GM12874 (cell line): ENCODE measurements around the gene KLHL22.

Experiments used
- CTCF ChIP-seq: IDR thresholded peaks from 2 replicates; pipeline ENCODE4 v1.5.1; 2011; ENCODE audit warnings: low read depth, mild to moderate bottlenecking, control low read depth, low read length, moderate library complexity; ENCODE audit not compliant: insufficient read depth

Gene KLHL22

DNA sequence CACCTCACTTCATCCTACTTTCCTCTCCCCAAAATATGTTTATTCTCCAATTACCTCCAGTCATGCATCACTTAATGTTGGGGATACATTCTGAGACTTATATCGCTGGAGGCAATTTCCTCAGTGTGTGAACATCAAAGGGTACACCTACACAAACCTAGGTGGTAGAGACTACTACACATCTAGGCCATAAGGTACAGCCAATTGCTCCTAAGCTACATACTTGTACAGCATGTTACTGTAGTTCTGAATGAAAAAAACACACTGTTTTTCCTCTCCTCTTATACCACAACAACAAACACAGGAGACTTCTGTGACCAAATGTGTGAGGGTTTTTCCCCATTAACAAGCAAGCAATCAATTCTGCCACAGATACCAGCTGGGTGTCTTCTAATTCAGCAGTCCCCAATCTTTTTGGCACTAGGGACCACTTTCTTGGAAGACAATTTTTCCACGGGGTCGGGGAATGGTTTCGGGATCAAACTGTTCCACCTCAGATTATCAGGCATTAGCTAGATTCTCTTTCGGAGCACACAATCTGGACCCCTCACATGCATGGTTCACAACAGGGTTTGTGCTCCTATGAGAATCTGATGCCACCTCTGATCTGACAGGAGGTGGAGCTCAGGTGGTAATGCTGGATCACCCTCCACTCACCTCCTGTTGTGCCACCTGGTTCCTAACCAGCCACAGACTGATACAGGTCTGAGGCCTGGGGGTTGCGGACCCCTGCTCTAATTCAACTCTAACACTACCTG lies 5.2 kb downstream of the KLHL22 start:
- TF ChIP-seq CTCF = no peak

DNA sequence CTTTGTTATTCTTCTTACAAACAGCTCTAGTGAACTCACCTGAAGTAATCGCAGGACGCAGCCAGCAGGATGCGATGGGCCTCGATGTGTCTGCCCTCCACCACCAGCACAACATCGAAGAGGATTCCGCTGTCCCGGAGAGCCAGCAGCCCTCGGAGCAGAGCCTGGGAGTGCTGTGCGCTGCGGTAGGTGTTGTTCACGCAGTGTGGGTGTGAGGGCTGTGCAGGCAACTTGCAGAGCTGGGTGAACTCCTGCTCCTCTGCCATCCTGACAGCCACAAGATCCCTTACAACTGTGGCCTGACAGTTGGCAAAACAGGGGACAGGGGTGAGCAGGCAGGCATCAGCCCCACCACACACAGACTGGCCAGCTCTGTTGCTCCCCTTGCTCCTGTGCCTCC lies 6.6 kb downstream of the KLHL22 start:
- TF ChIP-seq CTCF = no peak

DNA sequence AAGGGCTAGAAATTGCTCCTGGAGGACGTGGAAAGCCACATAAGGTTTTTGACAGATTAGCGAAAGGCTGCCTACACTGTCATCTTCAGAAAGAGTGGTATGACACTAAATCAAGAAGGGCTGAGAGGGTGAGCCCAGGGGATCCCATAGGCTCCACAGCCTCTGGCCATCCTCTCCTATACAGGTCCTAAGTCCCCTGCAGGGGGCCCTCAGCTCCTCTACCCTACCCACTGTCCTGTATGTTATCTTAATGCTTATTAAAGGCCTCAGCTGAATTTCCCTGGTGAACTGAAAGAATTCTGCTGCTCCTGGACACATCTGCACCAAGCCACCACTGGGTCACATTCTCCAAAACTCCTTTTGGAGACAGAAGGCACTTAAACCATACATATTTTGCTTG lies 7.9 kb downstream of the KLHL22 start:
- TF ChIP-seq CTCF = no peak

GRCh38 chr22:20486229-20486628 lies 9.4 kb downstream of the KLHL22 start:
- TF ChIP-seq CTCF = no peak

DNA sequence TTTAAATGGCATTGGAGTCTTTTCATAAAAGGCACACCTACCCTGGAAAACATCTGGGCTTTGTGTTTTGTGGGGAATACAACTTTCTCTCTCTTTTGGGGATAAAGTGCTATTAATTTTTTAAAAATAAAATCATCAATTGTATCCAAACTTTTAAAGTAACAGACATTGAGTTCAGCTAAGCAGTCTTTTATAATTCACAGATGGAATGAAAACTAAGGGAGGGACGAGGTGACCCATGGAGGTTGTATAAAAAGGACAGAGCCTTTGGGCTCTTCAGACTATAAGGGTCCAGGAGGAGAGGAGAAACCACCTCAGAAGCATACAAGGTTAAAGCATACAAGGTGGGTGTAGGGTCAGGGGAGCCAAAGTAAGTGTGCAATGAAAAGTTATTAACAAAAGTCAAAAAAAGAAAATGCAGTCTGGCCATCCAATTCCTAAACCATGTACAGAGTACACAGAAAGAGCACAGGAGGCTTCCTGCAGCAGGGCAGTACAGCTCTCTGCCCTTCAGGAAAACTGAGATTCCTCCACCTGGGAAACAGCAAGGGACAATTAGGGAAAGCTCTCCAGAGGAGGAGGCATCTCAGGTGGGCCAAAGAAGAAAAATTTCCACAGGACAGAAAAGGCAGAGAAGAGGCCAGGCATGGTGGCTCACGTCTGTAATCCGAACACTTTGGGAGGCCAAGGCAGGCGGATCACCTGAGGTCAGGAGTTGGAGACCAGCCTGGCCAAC lies 10.5 kb downstream of the KLHL22 start:
- TF ChIP-seq CTCF = no peak

- TF ChIP-seq CTCF = no peak
These were observed 11.8 kb downstream of the KLHL22 start for GRCh38 chr22:20483771-20484170.

- TF ChIP-seq CTCF = no peak
These were observed 15.9 kb downstream of the KLHL22 start for GRCh38 chr22:20479612-20480196.
